Nephron progenitor cell (in vitro differentiated cells): ENCODE results near the gene TMEM182.
A peak's percentile ranks its signal among the peaks of the same experiment; 100 is the strongest.

ENCODE experiments used
- DNase-seq: peaks from one replicate; pipeline ENCODE4 v3.0.0; 2021
- H3K27ac Mint-ChIP-seq: 2 replicates; pipeline ENCODE4 v1.8.0; 2021; ENCODE audit warnings: mild to moderate bottlenecking, moderate library complexity, mixed read lengths
- H3K27me3 Mint-ChIP-seq: 2 replicates; pipeline ENCODE4 v1.8.0; 2021; ENCODE audit warnings: mild to moderate bottlenecking, low read depth, mixed read lengths; ENCODE audit not compliant: poor library complexity
- H3K36me3 Mint-ChIP-seq: 2 replicates; pipeline ENCODE4 v1.8.0; 2021; ENCODE audit warnings: low read depth, mixed read lengths
- H3K4me1 Mint-ChIP-seq: 2 replicates; pipeline ENCODE4 v1.8.0; 2021; ENCODE audit warnings: mixed read lengths
- H3K4me3 Mint-ChIP-seq: 2 replicates; pipeline ENCODE4 v1.8.0; 2021; ENCODE audit warnings: mild to moderate bottlenecking, moderate library complexity, mixed read lengths
- H3K9me3 Mint-ChIP-seq: 2 replicates; pipeline ENCODE4 v1.8.0; 2021; ENCODE audit warnings: mild to moderate bottlenecking, moderate library complexity, mixed read lengths
- TF ChIP-seq, protein P1 (sequence below): fragments of 200-600 bp; sonication (generic); IDR thresholded peaks from 2 replicates; pipeline ENCODE4 v1.5.0; 2021; ENCODE audit warnings: antibody characterized with exemption

The TMEM182 gene

DNA sequence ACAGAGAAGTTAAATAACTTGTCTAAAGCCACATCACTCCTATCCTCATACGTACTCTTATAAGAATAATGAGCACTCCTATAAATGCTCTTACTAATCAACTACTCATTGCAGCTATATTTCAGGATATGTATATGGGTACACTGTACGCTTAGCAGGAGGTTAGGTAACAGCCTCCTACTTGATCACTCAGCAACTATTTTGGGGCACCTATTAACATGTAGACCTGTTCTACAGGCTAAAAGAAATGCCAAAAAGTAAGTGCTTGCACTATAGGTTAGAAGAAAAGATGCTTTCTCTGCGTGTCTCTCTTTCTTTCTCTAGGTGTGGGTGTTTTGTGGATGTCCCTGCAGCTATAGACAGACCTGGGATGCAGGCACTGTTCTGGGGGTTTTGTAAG lies 83.1 kb downstream of the TMEM182 start:
- no peak for DNase-seq
- H3K4me3 Mint-ChIP-seq, result no peak overlapping the region
- TF ChIP-seq, protein P1, sequence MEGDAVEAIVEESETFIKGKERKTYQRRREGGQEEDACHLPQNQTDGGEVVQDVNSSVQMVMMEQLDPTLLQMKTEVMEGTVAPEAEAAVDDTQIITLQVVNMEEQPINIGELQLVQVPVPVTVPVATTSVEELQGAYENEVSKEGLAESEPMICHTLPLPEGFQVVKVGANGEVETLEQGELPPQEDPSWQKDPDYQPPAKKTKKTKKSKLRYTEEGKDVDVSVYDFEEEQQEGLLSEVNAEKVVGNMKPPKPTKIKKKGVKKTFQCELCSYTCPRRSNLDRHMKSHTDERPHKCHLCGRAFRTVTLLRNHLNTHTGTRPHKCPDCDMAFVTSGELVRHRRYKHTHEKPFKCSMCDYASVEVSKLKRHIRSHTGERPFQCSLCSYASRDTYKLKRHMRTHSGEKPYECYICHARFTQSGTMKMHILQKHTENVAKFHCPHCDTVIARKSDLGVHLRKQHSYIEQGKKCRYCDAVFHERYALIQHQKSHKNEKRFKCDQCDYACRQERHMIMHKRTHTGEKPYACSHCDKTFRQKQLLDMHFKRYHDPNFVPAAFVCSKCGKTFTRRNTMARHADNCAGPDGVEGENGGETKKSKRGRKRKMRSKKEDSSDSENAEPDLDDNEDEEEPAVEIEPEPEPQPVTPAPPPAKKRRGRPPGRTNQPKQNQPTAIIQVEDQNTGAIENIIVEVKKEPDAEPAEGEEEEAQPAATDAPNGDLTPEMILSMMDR, result no peak
- peak overlapping the region; percentile 98 for H3K27ac Mint-ChIP-seq
- H3K4me1 Mint-ChIP-seq, result peaks cover 78% of the 10 kb centered on the region
- peaks cover 8% of the 10 kb centered on the region for H3K27me3 Mint-ChIP-seq
- H3K36me3 Mint-ChIP-seq, result no peaks in the 10 kb centered on the region
- H3K9me3 Mint-ChIP-seq, result no peaks in the 10 kb centered on the region

DNA sequence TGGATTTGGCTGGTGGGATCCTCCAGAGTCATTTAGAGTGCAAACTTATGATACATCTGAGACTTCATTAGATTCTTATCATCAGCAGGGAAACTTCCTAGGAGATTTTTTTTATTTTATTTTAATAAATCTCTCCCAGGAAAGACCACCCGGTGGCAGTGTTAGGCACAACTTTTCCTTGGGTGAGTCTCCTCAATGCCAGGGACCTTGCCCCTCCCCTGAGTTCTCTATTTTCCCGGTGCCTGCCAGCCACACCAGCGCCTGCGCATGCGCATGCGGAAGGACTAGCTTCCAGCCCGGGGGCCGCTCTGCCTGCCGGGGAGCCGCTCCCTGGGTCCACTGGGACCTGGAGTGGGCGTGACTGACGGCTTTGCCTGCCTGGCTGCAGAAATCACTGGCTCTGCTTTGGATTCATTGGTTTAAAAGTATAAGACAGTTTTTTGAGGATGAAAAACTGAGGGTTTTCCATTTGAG lies 86.6 kb downstream of the TMEM182 start:
- H3K4me3 Mint-ChIP-seq, result peak overlapping the region; percentile 75

DNA sequence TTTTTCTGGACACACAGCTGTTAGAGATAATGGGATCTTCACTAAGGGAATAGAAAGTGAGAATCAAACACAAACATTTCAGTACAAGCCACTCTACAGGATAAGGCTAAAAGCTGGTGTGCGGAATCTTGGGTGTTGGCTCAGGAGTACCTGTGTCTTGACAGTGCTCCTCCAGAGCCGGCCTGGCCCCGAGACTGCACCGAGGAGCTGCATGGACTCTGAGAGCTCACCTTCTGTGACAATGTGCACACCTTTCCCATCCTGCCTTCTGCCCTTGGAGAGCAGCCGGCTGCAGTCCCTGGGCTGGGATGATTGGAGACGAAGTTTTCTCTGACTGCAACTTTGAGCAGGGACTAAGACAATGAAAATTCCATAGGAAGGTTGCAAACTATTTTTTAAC lies 89.1 kb downstream of the TMEM182 start:
- Mint-ChIP-seq H3K9me3 (peaks cover 30% of the 10 kb centered on the region), H3K4me1 (peaks cover 30% of the 10 kb centered on the region), H3K4me3 (no peak overlapping the region), H3K36me3 (peaks cover 23% of the 10 kb centered on the region), H3K27me3 (peaks cover 5% of the 10 kb centered on the region), H3K27ac (no peak overlapping the region)
- TF ChIP-seq, protein P1, result no peak
- DNase-seq, result no peak

More for the DNA sequence above, 86.6 kb downstream of the TMEM182 start:
- peaks cover 52% of the 10 kb centered on the region for H3K4me1 Mint-ChIP-seq
- no peak overlapping the region for H3K27ac Mint-ChIP-seq
- H3K36me3 Mint-ChIP-seq, result peaks cover 6% of the 10 kb centered on the region
- H3K9me3 Mint-ChIP-seq, result peaks cover 10% of the 10 kb centered on the region
- peak; percentile 90 for DNase-seq
- TF ChIP-seq, protein P1, result no peak
- H3K27me3 Mint-ChIP-seq, result peaks cover 8% of the 10 kb centered on the region

DNA sequence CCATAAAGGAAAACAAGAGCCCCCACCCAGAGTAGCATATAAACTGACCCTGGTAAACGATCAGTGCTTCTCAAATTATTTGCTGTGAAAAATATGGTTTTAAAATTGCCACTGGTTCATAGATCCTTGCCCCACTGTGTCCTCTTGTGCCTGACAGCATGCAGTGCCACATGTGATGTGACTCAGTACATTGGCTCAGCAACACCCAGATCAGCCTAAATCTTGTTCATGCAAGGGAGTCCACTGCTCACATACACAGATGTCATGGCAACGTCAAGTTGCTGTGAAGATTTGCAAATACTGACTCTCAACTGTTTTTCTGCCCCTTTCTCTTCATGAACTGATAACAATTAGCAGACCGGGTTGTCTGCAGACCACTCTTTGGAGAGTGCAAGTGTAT lies 91.0 kb downstream of the TMEM182 start:
- Mint-ChIP-seq H3K9me3 (peaks cover 44% of the 10 kb centered on the region), H3K4me1 (peaks cover 17% of the 10 kb centered on the region), H3K27ac (no peak overlapping the region), H3K36me3 (peaks cover 23% of the 10 kb centered on the region), H3K27me3 (no peaks in the 10 kb centered on the region), H3K4me3 (no peak overlapping the region)
- DNase-seq, result no peak
- TF ChIP-seq, protein P1, result no peak
